ENCODE measurements around the gene NHS.
A peak's percentile ranks its signal among the peaks of the same experiment; 100 is the strongest.

The NHS gene

DNA sequence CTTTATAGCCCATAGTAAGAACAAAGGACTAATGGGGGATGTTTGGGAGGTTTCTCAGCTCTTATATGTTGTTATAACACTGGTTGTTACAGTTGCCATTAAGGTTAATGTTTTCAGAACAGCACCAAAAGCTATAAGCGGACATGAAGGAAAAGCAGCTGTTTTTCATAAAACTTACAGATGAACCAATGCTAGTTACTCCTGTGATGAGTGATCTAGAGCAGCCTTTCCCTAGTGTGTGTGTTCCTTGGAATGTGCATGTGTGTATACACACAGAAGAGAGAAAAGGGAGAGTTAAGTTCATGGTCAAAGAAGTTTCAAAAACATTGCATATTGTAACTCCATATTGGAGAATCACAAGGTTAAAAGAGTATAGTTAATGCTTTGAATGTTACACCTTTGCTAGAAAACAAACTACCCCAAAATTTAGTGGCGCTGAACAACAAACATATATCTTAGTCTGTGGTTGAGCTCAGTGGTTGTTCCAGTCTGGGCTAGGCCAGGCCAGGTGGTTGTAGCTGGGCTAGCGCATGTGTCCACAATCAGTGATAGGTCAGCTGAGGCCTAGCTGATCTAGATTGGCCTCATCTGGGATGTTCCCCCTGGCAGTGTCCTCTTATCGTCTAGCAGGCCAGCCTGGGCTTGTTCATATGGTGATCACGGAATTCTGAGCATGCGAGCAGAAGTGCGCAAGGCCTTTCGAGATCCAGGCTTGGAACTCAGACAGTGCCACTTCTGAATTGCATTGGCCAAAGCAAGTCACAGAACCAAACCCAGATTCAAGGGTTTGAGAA lies 151.0 kb downstream of the NHS start:
- H3K4me1 ChIP-seq (ENCODE audit: control insufficient read depth, insufficient read depth, low read depth, low read length) = peaks cover 15% of the 10 kb centered on the region
- no peak for DNase-seq
- no peak overlapping the region for H2BK15ac ChIP-seq (ENCODE audit: low read depth, poor library complexity, severe bottlenecking)
- no peak overlapping the region for H3K27ac ChIP-seq (ENCODE audit: low read length, poor library complexity, severe bottlenecking)
- peaks cover 11% of the 10 kb centered on the region for H3K79me1 ChIP-seq (replicated peaks; ENCODE audit: low read length, poor library complexity, severe bottlenecking)
- no peak overlapping the region for H2AK5ac ChIP-seq (ENCODE audit: low read length, severe bottlenecking)
- no peak overlapping the region for H3K18ac ChIP-seq (ENCODE audit: low read depth in 1 of 2, low read length in 2 of 2)
- no peak overlapping the region for H4K91ac ChIP-seq (ENCODE audit: low read length)
- H3K4me2 ChIP-seq (ENCODE audit: low read length, poor library complexity, severe bottlenecking) = no peak overlapping the region
- H2AFZ ChIP-seq (ENCODE audit: low read depth, low read length) = no peak overlapping the region
- WGBS = 100% methylated on average over 7 of the region's 8 CpGs
- H3K23ac ChIP-seq (ENCODE audit: low read length in 2 of 2) = no peak overlapping the region
- H2BK120ac ChIP-seq (ENCODE audit: low read depth, low read length) = no peak overlapping the region
- peak overlapping the region; percentile 67 for H3K9ac ChIP-seq (ENCODE audit: low read length)
- no peak overlapping the region for H4K8ac ChIP-seq (ENCODE audit: low read length)
- H3K14ac ChIP-seq (ENCODE audit: low read length in 2 of 2) = no peak overlapping the region
- no peaks in the 10 kb centered on the region for H3K9me3 ChIP-seq (ENCODE audit: control insufficient read depth, low read length)
- H2BK12ac ChIP-seq (ENCODE audit: low read length in 2 of 2) = no peak overlapping the region
- peaks cover 0 to 11% of the 10 kb centered on the region in 2 experiments for H3K27me3 ChIP-seq (ENCODE audit: control insufficient read depth in 1 of 2, insufficient read depth in 1 of 2, low read length in 2 of 2)
- no peak overlapping the region for H3K4ac ChIP-seq (ENCODE audit: low read depth in 1 of 2, low read length in 2 of 2)
- no peaks in the 10 kb centered on the region for H3K36me3 ChIP-seq (ENCODE audit: control insufficient read depth in 1 of 2, insufficient read depth in 2 of 2, low read depth in 1 of 2, low read length in 2 of 2)
- no peak overlapping the region for H3K4me3 ChIP-seq (ENCODE audit: insufficient read depth in 1 of 2, low read depth in 1 of 2, low read length in 2 of 2)
- no peak overlapping the region for H2BK5ac ChIP-seq (ENCODE audit: low read depth, low read length, poor library complexity, severe bottlenecking)

DNA sequence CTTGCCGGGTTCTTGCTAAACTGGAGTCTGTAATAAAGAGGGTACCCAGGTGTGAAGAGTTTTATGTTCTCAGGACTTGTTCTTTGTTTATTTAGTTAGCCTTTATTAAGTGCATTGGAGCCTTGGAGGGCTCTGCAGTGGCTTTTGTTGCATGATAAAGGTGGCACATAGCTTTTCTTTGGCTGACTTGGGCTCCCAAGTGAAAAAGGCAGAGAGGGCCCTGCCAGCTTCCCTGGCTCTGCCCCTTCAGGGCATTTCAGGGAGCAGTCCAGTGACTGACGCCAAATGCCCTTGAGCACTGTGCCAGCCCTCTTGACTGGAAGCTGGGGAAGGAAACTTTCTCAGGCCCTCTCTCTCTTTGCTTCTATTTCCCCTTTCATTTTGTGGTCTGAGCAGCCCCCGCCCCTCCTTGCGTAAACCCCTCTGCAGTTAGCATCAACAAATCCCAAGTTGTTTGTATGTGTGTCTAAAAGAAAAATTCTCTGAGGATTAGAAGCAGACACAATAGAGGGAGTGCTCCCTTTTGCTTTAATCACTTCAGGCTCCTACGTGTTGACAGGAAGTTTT lies 152.2 kb downstream of the NHS start:
- Histone ChIP-seq H3K4ac (ENCODE audit: low read depth in 1 of 2, low read length in 2 of 2) (no peak overlapping the region), H3K4me2 (ENCODE audit: low read length, poor library complexity, severe bottlenecking) (no peak overlapping the region), H2AFZ (ENCODE audit: low read depth, low read length) (no peak overlapping the region), H2BK120ac (ENCODE audit: low read depth, low read length) (no peak overlapping the region), H3K79me1 (replicated peaks; ENCODE audit: low read length, poor library complexity, severe bottlenecking) (peaks cover 13% of the 10 kb centered on the region), H3K9me3 (ENCODE audit: control insufficient read depth, low read length) (no peaks in the 10 kb centered on the region), H2AK5ac (ENCODE audit: low read length, severe bottlenecking) (no peak overlapping the region), H3K27me3 (ENCODE audit: control insufficient read depth in 1 of 2, insufficient read depth in 1 of 2, low read length in 2 of 2) (peaks cover 0 to 15% of the 10 kb centered on the region in 2 experiments), H3K18ac (ENCODE audit: low read depth in 1 of 2, low read length in 2 of 2) (no peak overlapping the region), H2BK12ac (ENCODE audit: low read length in 2 of 2) (no peak overlapping the region), H3K14ac (ENCODE audit: low read length in 2 of 2) (no peak overlapping the region), H3K27ac (ENCODE audit: low read length, poor library complexity, severe bottlenecking) (no peak overlapping the region), H3K4me3 (ENCODE audit: insufficient read depth in 1 of 2, low read depth in 1 of 2, low read length in 2 of 2) (no peak overlapping the region), H3K9ac (ENCODE audit: low read length) (no peak overlapping the region), H3K23ac (ENCODE audit: low read length in 2 of 2) (no peak overlapping the region), H3K36me3 (ENCODE audit: control insufficient read depth in 1 of 2, insufficient read depth in 2 of 2, low read depth in 1 of 2, low read length in 2 of 2) (peaks cover 0 to 3% of the 10 kb centered on the region in 2 experiments), H4K8ac (ENCODE audit: low read length) (no peak overlapping the region), H3K4me1 (ENCODE audit: control insufficient read depth, insufficient read depth, low read depth, low read length) (peaks cover 11% of the 10 kb centered on the region), H2BK5ac (ENCODE audit: low read depth, low read length, poor library complexity, severe bottlenecking) (no peak overlapping the region), H4K91ac (ENCODE audit: low read length) (no peak overlapping the region), H2BK15ac (ENCODE audit: low read depth, poor library complexity, severe bottlenecking) (no peak overlapping the region)
- DNase-seq = peak; percentile 30
- 32% methylated on average over 3 of the region's 5 CpGs for WGBS

DNA sequence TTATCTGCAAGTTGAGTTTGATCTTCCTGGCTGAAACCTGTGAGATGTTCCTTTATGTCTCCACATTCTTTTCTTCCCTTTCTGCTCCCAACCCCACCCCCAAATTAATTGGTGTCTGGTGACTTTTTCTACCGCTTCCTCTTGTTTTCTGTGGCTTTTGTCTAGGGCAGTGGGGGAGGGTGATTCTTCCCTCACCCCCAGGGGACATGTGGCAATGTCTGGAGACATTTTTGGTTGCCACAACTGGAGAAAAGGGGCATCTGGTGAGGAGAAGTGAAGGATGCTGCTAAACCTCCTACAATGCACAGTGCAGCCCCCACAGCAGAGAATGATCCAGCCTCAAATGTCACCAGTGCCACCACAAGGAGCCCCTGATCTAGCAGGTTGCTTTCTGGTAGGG lies 152.9 kb downstream of the NHS start:
- Histone ChIP-seq H2BK15ac (ENCODE audit: low read depth, poor library complexity, severe bottlenecking) (no peak overlapping the region), H3K27ac (ENCODE audit: low read length, poor library complexity, severe bottlenecking) (no peak overlapping the region), H4K91ac (ENCODE audit: low read length) (no peak overlapping the region), H3K18ac (ENCODE audit: low read depth in 1 of 2, low read length in 2 of 2) (no peak overlapping the region), H2BK5ac (ENCODE audit: low read depth, low read length, poor library complexity, severe bottlenecking) (no peak overlapping the region), H3K4me2 (ENCODE audit: low read length, poor library complexity, severe bottlenecking) (no peak overlapping the region), H3K23ac (ENCODE audit: low read length in 2 of 2) (no peak overlapping the region), H3K27me3 (ENCODE audit: control insufficient read depth in 1 of 2, insufficient read depth in 1 of 2, low read length in 2 of 2) (peaks cover 0 to 15% of the 10 kb centered on the region in 2 experiments), H3K36me3 (ENCODE audit: control insufficient read depth in 1 of 2, insufficient read depth in 2 of 2, low read depth in 1 of 2, low read length in 2 of 2) (peaks cover 0 to 3% of the 10 kb centered on the region in 2 experiments), H3K4ac (ENCODE audit: low read depth in 1 of 2, low read length in 2 of 2) (no peak overlapping the region), H3K79me1 (replicated peaks; ENCODE audit: low read length, poor library complexity, severe bottlenecking) (peaks cover 14% of the 10 kb centered on the region), H4K8ac (ENCODE audit: low read length) (no peak overlapping the region), H3K14ac (ENCODE audit: low read length in 2 of 2) (no peak overlapping the region), H3K4me1 (ENCODE audit: control insufficient read depth, insufficient read depth, low read depth, low read length) (peaks cover 11% of the 10 kb centered on the region), H3K4me3 (ENCODE audit: insufficient read depth in 1 of 2, low read depth in 1 of 2, low read length in 2 of 2) (no peak overlapping the region), H2BK120ac (ENCODE audit: low read depth, low read length) (no peak overlapping the region), H3K9ac (ENCODE audit: low read length) (no peak overlapping the region), H2AK5ac (ENCODE audit: low read length, severe bottlenecking) (no peak overlapping the region), H2AFZ (ENCODE audit: low read depth, low read length) (no peak overlapping the region), H2BK12ac (ENCODE audit: low read length in 2 of 2) (no peak overlapping the region), H3K9me3 (ENCODE audit: control insufficient read depth, low read length) (no peaks in the 10 kb centered on the region)
- no CpG with 5 or more reads among the region's 1 CpG for WGBS
- no peak for DNase-seq

DNA sequence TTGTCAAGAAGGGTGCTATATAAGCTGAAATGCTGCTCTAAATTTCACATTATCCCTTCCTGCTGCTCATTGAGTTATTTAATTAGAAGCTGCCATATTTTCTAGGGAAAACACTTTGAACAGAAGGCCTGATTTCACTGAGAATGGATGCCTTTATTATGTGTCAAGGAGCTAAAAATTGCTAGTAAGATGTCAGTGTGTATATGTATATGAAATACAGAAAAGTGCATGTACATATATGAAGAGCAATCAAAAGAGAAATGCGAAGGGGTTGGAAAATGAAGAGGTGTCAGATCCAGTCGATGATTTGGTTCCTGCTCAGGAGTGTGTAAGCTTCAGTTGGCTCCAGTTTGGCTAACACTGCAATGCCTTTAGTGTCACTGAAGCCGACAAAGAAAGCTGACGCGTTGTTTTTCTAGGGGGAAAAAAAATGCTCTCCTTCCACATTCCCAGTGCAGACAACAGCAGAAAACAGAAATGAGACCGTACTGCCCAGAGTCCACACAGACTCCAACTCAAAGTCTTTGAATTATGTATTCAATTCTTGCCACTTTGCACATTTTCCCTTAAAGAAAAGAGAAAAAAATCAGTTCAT lies 154.2 kb downstream of the NHS start:
- Histone ChIP-seq H3K14ac (ENCODE audit: low read length in 2 of 2) (no peak overlapping the region), H2AFZ (ENCODE audit: low read depth, low read length) (no peak overlapping the region)
- WGBS = 53% methylated on average over 5 of the region's 6 CpGs

More for the DNA sequence above, 154.2 kb downstream of the NHS start:
- Histone ChIP-seq H4K91ac (ENCODE audit: low read length) (no peak overlapping the region), H2BK12ac (ENCODE audit: low read length in 2 of 2) (no peak overlapping the region), H3K9ac (ENCODE audit: low read length) (no peak overlapping the region), H3K36me3 (ENCODE audit: control insufficient read depth in 1 of 2, insufficient read depth in 2 of 2, low read depth in 1 of 2, low read length in 2 of 2) (peaks cover 0 to 3% of the 10 kb centered on the region in 2 experiments), H2BK120ac (ENCODE audit: low read depth, low read length) (no peak overlapping the region), H3K27ac (ENCODE audit: low read length, poor library complexity, severe bottlenecking) (no peak overlapping the region), H2BK15ac (ENCODE audit: low read depth, poor library complexity, severe bottlenecking) (no peak overlapping the region), H2AK5ac (ENCODE audit: low read length, severe bottlenecking) (no peak overlapping the region), H2BK5ac (ENCODE audit: low read depth, low read length, poor library complexity, severe bottlenecking) (no peak overlapping the region), H3K4me3 (ENCODE audit: insufficient read depth in 1 of 2, low read depth in 1 of 2, low read length in 2 of 2) (no peak overlapping the region), H4K8ac (ENCODE audit: low read length) (no peak overlapping the region), H3K4me1 (ENCODE audit: control insufficient read depth, insufficient read depth, low read depth, low read length) (peaks cover 9% of the 10 kb centered on the region), H3K18ac (ENCODE audit: low read depth in 1 of 2, low read length in 2 of 2) (no peak overlapping the region), H3K23ac (ENCODE audit: low read length in 2 of 2) (no peak overlapping the region), H3K79me1 (replicated peaks; ENCODE audit: low read length, poor library complexity, severe bottlenecking) (peaks cover 8% of the 10 kb centered on the region), H3K27me3 (ENCODE audit: control insufficient read depth in 1 of 2, insufficient read depth in 1 of 2, low read length in 2 of 2) (peaks cover 0 to 15% of the 10 kb centered on the region in 2 experiments), H3K4ac (ENCODE audit: low read depth in 1 of 2, low read length in 2 of 2) (no peak overlapping the region), H3K4me2 (ENCODE audit: low read length, poor library complexity, severe bottlenecking) (no peak overlapping the region), H3K9me3 (ENCODE audit: control insufficient read depth, low read length) (no peaks in the 10 kb centered on the region)
- DNase-seq = no peak

All from mesenchymal stem cell (in vitro differentiated cells and primary cell).